GM23338 (cell line): ENCODE results near the gene GSS. TPM values are rescaled to one million over a fixed set of nuclear protein-coding genes. Genes with fewer than 3 reads are reported as not detected.

ENCODE experiments used
- ATAC-seq: fragments of 200-7000 bp; cut with Tn5 transposase; 3 replicates; pipeline ENCODE4 v1.9.1; 2020
- DNase-seq: peaks from one replicate; pipeline ENCODE4 v3.0.0-alpha.2; 2015; ENCODE audit warnings: low spot score
- H2AFZ ChIP-seq: fragments of 200-600 bp; sonication (generic); 2 replicates; pipeline ENCODE4 v1.8.0; 2016; ENCODE audit warnings: antibody characterized with exemption, mild to moderate bottlenecking, moderate library complexity
- H3F3A ChIP-seq: fragments of 200-600 bp; sonication (generic); replicated peaks from 2 replicates; pipeline ENCODE4 v1.8.0; 2017; ENCODE audit warnings: antibody characterized with exemption, mixed run types, low read depth
- H3K27ac ChIP-seq: fragments of 200-600 bp; sonication (generic); 2 replicates; pipeline ENCODE4 v1.6.1; 2016; ENCODE audit warnings: low read depth
- H3K27me3 ChIP-seq: fragments of 200-600 bp; sonication (generic); 2 replicates; pipeline ENCODE4 v1.8.0; 2016; ENCODE audit warnings: mild to moderate bottlenecking, mixed run types, moderate library complexity; ENCODE audit not compliant: insufficient read depth
- H3K36me3 ChIP-seq: fragments of 200-600 bp; sonication (generic); 2 replicates; pipeline ENCODE4 v1.8.0; 2016; ENCODE audit warnings: mild to moderate bottlenecking; ENCODE audit not compliant: insufficient read depth
- H3K4me1 ChIP-seq: fragments of 200-600 bp; sonication (generic); 2 replicates; pipeline ENCODE4 v1.8.0; 2016; ENCODE audit warnings: mild to moderate bottlenecking, moderate library complexity; ENCODE audit not compliant: insufficient read depth
- H3K4me2 ChIP-seq: fragments of 200-600 bp; sonication (generic); 2 replicates; pipeline ENCODE4 v1.7.1; 2017; ENCODE audit warnings: mixed run types
- H3K4me3 ChIP-seq: fragments of 200-600 bp; sonication (generic); 2 replicates; pipeline ENCODE4 v1.6.1; 2016; ENCODE audit warnings: mixed run types
- H3K79me2 ChIP-seq: fragments of 200-600 bp; sonication (generic); replicated peaks from 2 replicates; pipeline ENCODE4 v1.8.0; 2017; ENCODE audit warnings: mild to moderate bottlenecking; ENCODE audit not compliant: insufficient read depth
- H3K9me2 ChIP-seq: fragments of 200-600 bp; sonication (generic); 2 replicates; pipeline ENCODE4 v1.8.0; 2017; ENCODE audit not compliant: insufficient read depth
- H4K20me1 ChIP-seq: fragments of 200-600 bp; sonication (generic); replicated peaks from 2 replicates; pipeline ENCODE4 v1.8.0; 2017; ENCODE audit warnings: mild to moderate bottlenecking; ENCODE audit not compliant: insufficient read depth
- H3K27ac Mint-ChIP-seq: 2 replicates; pipeline ENCODE4 v1.8.0; 2020; ENCODE audit warnings: inconsistent platforms, mild to moderate bottlenecking, moderate library complexity, mixed read lengths
- H3K27me3 Mint-ChIP-seq: 3 replicates; pipeline ENCODE4 v1.8.0; 2022; ENCODE audit warnings: low read depth, mild to moderate bottlenecking, moderate library complexity, mixed read lengths, inconsistent platforms; ENCODE audit not compliant: insufficient read depth, poor library complexity
- H3K36me3 Mint-ChIP-seq: 3 replicates; pipeline ENCODE4 v1.8.0; 2021; ENCODE audit warnings: low read depth, mild to moderate bottlenecking, inconsistent platforms, moderate library complexity, mixed read lengths
- H3K4me1 Mint-ChIP-seq: 3 replicates; pipeline ENCODE4 v1.8.0; 2020; ENCODE audit warnings: mild to moderate bottlenecking, inconsistent platforms, mixed read lengths
- H3K4me3 Mint-ChIP-seq: 3 replicates; pipeline ENCODE4 v1.8.0; 2021; ENCODE audit warnings: moderate library complexity, mild to moderate bottlenecking, inconsistent platforms, mixed read lengths
- H3K9me3 Mint-ChIP-seq: 3 replicates; pipeline ENCODE4 v1.8.0; 2020; ENCODE audit warnings: moderate library complexity, mild to moderate bottlenecking, inconsistent platforms, mixed read lengths
- CTCF ChIP-seq, 2 experiments: fragments of 200-600 bp in 1 of 2; sonication (generic) in 1 of 2; conservative IDR thresholded peaks; 2 replicates each; pipeline versions ENCODE4 v1.5.1 to v1.6.1; 2016 to 2017; ENCODE audit warnings: antibody characterized with exemption in 2 of 2, low read depth in 2 of 2, mild to moderate bottlenecking in 2 of 2, moderate library complexity in 1 of 2
- EZH2 ChIP-seq: fragments of 200-600 bp; sonication (generic); IDR thresholded peaks from one replicate; pipeline ENCODE4 v1.8.0; 2017; ENCODE audit warnings: antibody characterized with exemption, mild to moderate bottlenecking, low read depth; ENCODE audit not compliant: unreplicated experiment
- EZH2phosphoT487 ChIP-seq: fragments of 200-600 bp; sonication (generic); IDR thresholded peaks from one replicate; pipeline ENCODE4 v1.8.1; 2018; ENCODE audit warnings: antibody characterized with exemption; ENCODE audit not compliant: unreplicated experiment
- JUNB ChIP-seq: IDR thresholded peaks from one replicate; pipeline ENCODE4 v1.6.1; 2016; ENCODE audit warnings: antibody characterized with exemption; ENCODE audit not compliant: unreplicated experiment
- NANOG ChIP-seq: IDR thresholded peaks from 2 replicates; pipeline ENCODE4 v1.6.1; 2016; ENCODE audit warnings: antibody characterized with exemption, borderline replicate concordance
- POLR2AphosphoS5 ChIP-seq: IDR thresholded peaks from 2 replicates; pipeline ENCODE4 v1.6.1; 2016; ENCODE audit warnings: antibody characterized with exemption, low read depth
- STAT1 ChIP-seq: IDR thresholded peaks from one replicate; pipeline ENCODE4 v1.6.1; 2016; ENCODE audit warnings: antibody characterized with exemption; ENCODE audit not compliant: unreplicated experiment
- ZNF114 ChIP-seq: fragments of 250-450 bp; sonication (Bioruptor Pico); IDR thresholded peaks from 2 replicates; pipeline ENCODE4 v1.5.0; 2020; ENCODE audit warnings: mild to moderate bottlenecking, moderate library complexity
- ZNF331 ChIP-seq: fragments of 250-450 bp; sonication (Bioruptor Pico); IDR thresholded peaks from 2 replicates; pipeline ENCODE4 v1.5.0; 2020; ENCODE audit warnings: low read depth, mild to moderate bottlenecking, moderate library complexity
- ZNF462 ChIP-seq: fragments of 250-450 bp; sonication (Bioruptor Pico); IDR thresholded peaks from 2 replicates; pipeline ENCODE4 v1.5.0; 2020; ENCODE audit warnings: mild to moderate bottlenecking, moderate library complexity
- polyA plus RNA-seq: library from polyadenylated mRNA; unstranded; fragments of >200 nt; fragmentation: Nextera tagmentation; extraction: Ambion mirVana; gene quantifications from 2 replicates; pipeline ENCODE4 v1.2.1, GENCODE V29; 2016
- total RNA-seq: library from RNA; depleted of rRNA; stranded (reverse); fragments of >200 nt; shearing (Covaris generic); gene quantifications from 2 replicates; pipeline ENCODE4 v1.2.3, GENCODE V29; 2014

GSS gene
- total and polyA plus RNA-seq, 2 experiments from 2014 or later, result 34.0 to 63.3 TPM

GRCh38 chr20:34997774-34998173 is 42.2 kb upstream of the GSS start:
- H3K79me2 ChIP-seq, result no peaks in the 10 kb centered on the region
- H3K4me2 ChIP-seq, result no peak overlapping the region
- H4K20me1 ChIP-seq, result no peaks in the 10 kb centered on the region; the same call in 1 of the 2 replicates
- H3F3A ChIP-seq, result 0 out of 2 replicates have a peak, but pooled peaks cover 6% of the 10 kb centered on the region
- Mint-ChIP-seq H3K36me3 (peaks cover 22% of the 10 kb centered on the region), H3K4me3 (peak overlapping the region; percentile 21; the same call in 1 of the 3 replicates), H3K27me3 (peaks cover 37% of the 10 kb centered on the region), H3K27ac (no peak overlapping the region), H3K9me3 (peaks cover 4% of the 10 kb centered on the region; the same call in 2 of the 3 replicates), H3K4me1 (peaks cover 19% of the 10 kb centered on the region)
- H3K9me2 ChIP-seq, result no peaks in the 10 kb centered on the region
- ATAC-seq, result no peak
- no peak for DNase-seq
- TF ChIP-seq ZNF114 (CRISPR knock-in tag), result no peak
- no peak for TF ChIP-seq ZNF462
- no peak for TF ChIP-seq JUNB
- no peak for TF ChIP-seq EZH2
- no peak for TF ChIP-seq STAT1
- no peak for TF ChIP-seq POLR2AphosphoS5
- TF ChIP-seq ZNF331 (CRISPR knock-in tag), result no peak
- no peak for TF ChIP-seq EZH2phosphoT487
- TF ChIP-seq NANOG, result no peak
- TF ChIP-seq CTCF (conservative IDR thresholded peaks at IDR 0.05; ENCODE audit: low read depth in 2 of 2), result no peak
- no peak overlapping the region for H2AFZ ChIP-seq
- no peaks in the 10 kb centered on the region for H3K36me3 ChIP-seq
- H3K4me3 ChIP-seq, result no peak overlapping the region
- H3K27ac ChIP-seq, result no peak overlapping the region
- no peaks in the 10 kb centered on the region for H3K4me1 ChIP-seq
- no peaks in the 10 kb centered on the region for H3K27me3 ChIP-seq
